GM06990 (cell line): Measurements from ENCODE around the gene UPB1.

ENCODE experiments used
- DNase-seq: peaks from one replicate; pipeline ENCODE4 v3.0.0-alpha.2; 2011; ENCODE audit not compliant: insufficient read length; ENCODE audit errors: extremely low read depth
- H3K27me3 ChIP-seq: replicated peaks from 2 replicates; pipeline ENCODE4 v1.6.0; 2011; ENCODE audit warnings: low read length; ENCODE audit not compliant: control insufficient read depth, insufficient read depth
- H3K36me3 ChIP-seq: 2 replicates; pipeline ENCODE4 v1.5.1; 2011; ENCODE audit warnings: low read length; ENCODE audit not compliant: control insufficient read depth, insufficient read depth
- H3K4me3 ChIP-seq: replicated peaks from 2 replicates; pipeline ENCODE4 v1.5.1; 2011; ENCODE audit warnings: low read depth, mild to moderate bottlenecking, control low read depth, low read length
- CTCF ChIP-seq: IDR thresholded peaks from 2 replicates; pipeline ENCODE4 v1.5.1; 2011; ENCODE audit warnings: low read length, control low read depth, mild to moderate bottlenecking, inconsistent platforms; ENCODE audit not compliant: insufficient read depth, poor library complexity, severe bottlenecking

UPB1 gene

GRCh38 chr22:24482575-24482974, 12.6 kb upstream of the UPB1 start:
- Histone ChIP-seq H3K27me3 (no peaks in the 10 kb centered on the region), H3K4me3 (no peak overlapping the region), H3K36me3 (no peaks in the 10 kb centered on the region)
- no peak for TF ChIP-seq CTCF
- DNase-seq: no peak

GRCh38 chr22:24482998-24483397, 12.1 kb upstream of the UPB1 start:
- Histone ChIP-seq H3K27me3 (no peaks in the 10 kb centered on the region), H3K4me3 (no peak overlapping the region), H3K36me3 (no peaks in the 10 kb centered on the region)
- no peak for DNase-seq
- no peak for TF ChIP-seq CTCF

GRCh38 chr22:24483976-24484545, 11.1 kb upstream of the UPB1 start:
- Histone ChIP-seq H3K4me3 (no peak overlapping the region), H3K36me3 (no peaks in the 10 kb centered on the region), H3K27me3 (no peaks in the 10 kb centered on the region)
- DNase-seq: no peak
- TF ChIP-seq CTCF: no peak

GRCh38 chr22:24485170-24485569, 10.0 kb upstream of the UPB1 start:
- Histone ChIP-seq H3K4me3 (no peak overlapping the region), H3K36me3 (no peaks in the 10 kb centered on the region), H3K27me3 (no peaks in the 10 kb centered on the region)
- DNase-seq: no peak
- no peak for TF ChIP-seq CTCF

GRCh38 chr22:24485608-24486007, 9.5 kb upstream of the UPB1 start:
- no peak for DNase-seq
- Histone ChIP-seq H3K36me3 (no peaks in the 10 kb centered on the region), H3K4me3 (no peak overlapping the region), H3K27me3 (no peaks in the 10 kb centered on the region)
- TF ChIP-seq CTCF: no peak

- Histone ChIP-seq H3K27me3 (no peaks in the 10 kb centered on the region), H3K36me3 (no peaks in the 10 kb centered on the region), H3K4me3 (no peak overlapping the region)
- DNase-seq: no peak
- TF ChIP-seq CTCF: no peak
These were observed 8.6 kb upstream of the UPB1 start for GRCh38 chr22:24486501-24486921.
